GM18519 (cell line): Measurements from ENCODE around the gene PUM1.
"Not testable (repeated sequence)": the region's sequence is repeated elsewhere in the genome, so short reads cannot be mapped to it uniquely, and the experiment has no call there.

Source experiments
- ATAC-seq: cut with Tn5 transposase; IDR thresholded peaks from one replicate; pipeline ENCODE4 v1.9.1; 2021; ENCODE audit warnings: mild to moderate bottlenecking, moderate library complexity; ENCODE audit not compliant: unreplicated experiment, low FRiP score

Gene PUM1

DNA sequence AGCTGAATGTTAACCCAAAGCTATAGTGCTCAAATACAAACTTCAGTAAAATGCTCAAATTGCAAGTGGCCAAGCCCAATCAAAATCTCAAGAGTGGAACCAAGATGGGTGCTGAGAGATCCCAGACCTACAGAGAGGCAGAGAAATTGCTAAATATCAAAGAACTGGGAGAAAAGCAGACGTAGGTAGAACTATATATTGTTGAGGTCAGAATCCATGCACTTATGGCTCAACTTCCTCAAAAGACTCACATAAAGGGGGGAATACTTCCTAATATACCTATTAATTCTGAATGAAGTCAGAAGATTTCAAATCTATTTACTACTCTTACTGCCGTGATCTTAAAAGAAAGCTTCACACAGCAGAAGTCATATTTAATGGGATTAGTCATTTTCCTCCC, 65.2 kb downstream of the PUM1 start:
- ATAC-seq, result no peak

- no peak for ATAC-seq
Observed at GRCh38 chr1:30998887-30999286, 66.6 kb downstream of the PUM1 start.

GRCh38 chr1:30998171-30998570, 67.3 kb downstream of the PUM1 start:
- ATAC-seq, result no peak

DNA sequence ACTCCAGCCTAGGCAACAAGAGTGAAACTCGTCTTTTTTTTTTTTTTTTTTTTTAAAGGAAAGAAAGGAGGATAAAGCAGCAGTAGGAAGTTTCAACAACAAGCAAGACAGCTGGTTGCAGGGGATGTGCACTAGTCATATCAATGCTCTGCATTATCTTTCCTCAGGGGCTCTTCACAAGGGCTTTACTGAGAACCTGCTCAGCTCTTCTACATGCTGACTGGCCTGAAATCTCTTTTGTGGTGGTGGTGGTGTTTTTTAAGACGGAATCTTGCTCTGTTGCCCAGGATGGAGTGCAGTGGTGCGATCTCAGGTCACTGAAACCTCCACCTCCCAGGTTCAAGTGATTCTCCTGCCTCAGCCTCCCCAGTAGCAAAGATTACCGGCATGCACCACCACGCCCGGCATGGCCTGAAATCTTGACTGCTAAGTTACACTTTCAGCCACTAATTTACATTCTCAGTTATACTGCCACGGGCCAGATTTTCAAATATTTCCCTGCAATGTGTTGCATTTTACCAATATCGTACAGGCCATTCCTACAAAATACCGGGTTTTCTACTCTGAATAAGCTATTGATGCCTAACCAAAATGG, 68.0 kb downstream of the PUM1 start:
- ATAC-seq, result no peak

DNA sequence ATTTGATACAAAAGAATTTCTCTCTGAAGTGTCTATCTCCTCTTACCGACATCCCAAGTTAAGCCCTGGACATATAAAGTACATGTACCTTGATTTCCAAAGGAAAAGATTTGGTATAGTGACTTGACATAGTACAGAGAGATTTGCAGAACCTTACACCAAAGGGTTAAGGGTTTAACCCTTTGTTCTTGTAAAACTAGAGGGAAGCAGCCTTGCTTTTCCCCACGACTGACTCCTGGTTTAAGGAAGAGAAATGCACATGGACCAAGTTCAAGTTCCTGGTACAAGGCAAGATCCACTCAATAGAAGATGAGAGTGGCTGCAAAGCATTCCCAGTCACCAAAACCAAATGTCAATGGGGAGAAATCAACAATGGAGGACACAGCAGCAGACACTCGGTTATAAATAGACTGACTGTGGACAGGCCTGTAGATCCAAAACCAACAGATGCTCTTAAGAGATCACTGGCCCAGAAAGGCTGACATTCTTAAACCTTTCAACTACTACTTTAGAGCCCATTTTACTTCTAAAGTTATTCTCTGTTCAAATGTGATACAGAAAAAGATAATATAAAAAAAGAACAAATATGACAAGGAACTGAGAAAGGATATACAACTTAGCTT, 69.4 kb downstream of the PUM1 start:
- ATAC-seq, result no peak

- ATAC-seq, result no peak
Observed at GRCh38 chr1:30991862-30992606, 73.5 kb downstream of the PUM1 start.

DNA sequence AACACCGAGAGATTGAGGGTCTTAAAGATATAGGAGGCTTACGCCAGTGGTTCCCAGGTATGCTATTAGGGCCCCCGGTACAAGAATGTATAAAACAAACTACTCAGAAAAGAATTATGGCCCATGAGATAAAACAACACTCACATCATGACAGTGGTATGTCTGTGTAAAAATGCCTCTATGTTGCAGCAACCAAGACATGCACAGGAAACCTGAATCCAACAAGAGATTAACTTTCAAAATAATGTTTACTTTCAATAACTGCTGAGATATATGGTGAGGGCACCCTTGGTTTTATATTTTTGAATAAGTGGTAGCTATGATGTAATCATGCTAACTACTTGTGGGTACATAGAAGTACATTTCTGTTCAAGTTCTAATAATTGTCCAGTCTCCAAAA, 74.9 kb downstream of the PUM1 start:
- no peak for ATAC-seq

- no peak for ATAC-seq
Observed at GRCh38 chr1:30988045-30988444, 77.5 kb downstream of the PUM1 start.

DNA sequence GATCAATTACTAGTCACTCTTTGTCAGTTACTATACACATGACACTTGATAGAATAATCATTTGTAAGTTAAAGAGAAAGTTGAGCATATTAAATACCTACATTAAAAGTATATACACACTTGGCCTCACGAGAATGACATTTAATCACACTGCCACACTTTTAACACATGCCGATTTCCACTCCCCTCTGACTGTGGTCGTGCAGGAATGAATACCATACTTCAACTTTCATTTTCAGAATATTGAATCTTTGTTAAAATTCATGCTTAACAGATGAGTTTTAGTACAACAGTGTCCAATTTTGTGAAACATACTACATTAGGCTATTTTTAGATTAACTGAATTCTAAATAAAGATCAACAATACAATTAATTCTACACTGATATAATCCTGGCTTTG, 78.8 kb downstream of the PUM1 start:
- no peak for ATAC-seq

GRCh38 chr1:30984991-30985503, 80.5 kb downstream of the PUM1 start:
- no peak for ATAC-seq

DNA sequence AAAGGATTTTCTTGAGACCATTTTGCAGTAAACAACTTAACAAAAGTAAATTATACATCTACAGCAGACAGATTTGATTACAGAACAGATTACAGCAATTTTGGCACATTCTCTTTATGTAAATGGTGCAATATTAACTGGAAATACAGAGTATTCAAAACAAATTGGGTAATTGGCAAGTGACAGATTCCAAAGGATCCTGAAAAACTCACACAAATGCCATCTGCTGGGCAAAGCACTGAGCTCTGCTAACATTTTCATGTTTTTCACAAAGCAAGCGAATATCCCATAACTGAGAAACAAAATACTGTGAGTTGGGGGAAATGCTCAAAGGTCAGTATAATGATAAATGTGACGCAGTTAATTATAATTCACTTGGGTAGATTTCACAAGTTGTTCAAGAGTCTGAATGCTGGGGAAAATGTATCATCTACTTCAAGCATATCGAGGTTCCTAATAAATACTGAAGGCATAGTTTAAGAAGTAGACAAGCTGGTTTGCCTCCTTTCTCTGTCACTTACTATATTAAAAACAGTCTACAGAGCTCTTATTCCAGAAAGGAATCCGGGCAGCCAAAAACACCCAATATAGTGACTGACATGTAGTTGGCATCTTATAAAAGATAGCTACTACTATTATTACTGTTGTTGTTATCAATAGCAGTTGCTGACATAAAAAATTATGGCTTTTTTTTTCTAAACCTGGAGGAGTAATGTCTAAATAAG, 81.2 kb downstream of the PUM1 start:
- ATAC-seq, result no peak

DNA sequence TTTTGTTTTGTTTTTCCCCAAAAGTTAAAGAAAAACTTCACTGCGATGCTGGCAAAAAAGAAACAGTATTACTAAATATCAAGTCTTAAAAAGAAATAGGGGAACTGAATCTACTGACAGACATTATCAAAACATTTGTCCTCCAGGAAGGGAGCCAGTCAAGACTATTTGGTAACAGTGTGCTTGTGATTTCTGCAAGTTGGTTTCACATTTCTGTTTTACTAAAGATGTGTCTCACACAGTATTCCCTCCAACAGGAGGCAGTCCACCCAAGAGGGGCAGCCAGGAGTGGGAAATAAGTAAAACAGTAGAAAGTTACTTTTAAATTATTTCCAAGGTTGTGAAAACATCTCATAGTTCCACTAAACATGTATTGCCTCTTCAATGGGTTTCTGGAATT, 82.6 kb downstream of the PUM1 start:
- no peak for ATAC-seq

- ATAC-seq, result no peak
Observed at GRCh38 chr1:30982431-30982830, 83.1 kb downstream of the PUM1 start.

DNA sequence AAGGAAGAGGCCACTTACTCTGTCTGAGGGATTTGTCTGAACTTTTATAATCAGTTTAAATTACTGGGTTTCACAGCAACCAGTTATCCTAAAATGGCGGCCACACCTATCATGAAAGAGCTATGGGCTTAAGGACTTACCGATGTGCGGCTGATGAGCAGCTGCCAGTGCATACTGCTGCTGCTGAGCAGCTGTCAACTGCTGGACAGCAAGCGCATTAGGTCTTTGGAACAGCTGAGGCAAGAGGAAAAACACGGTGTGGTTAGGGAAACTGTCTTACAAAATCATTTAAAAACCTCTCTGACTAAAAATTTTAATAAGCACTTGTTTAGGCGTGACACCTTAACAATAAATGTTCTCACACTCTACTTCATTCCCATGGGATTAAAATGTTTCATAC, 84.3 kb downstream of the PUM1 start:
- no peak for ATAC-seq

- ATAC-seq, result no peak
Observed at GRCh38 chr1:30977511-30977910, 88.0 kb downstream of the PUM1 start.

DNA sequence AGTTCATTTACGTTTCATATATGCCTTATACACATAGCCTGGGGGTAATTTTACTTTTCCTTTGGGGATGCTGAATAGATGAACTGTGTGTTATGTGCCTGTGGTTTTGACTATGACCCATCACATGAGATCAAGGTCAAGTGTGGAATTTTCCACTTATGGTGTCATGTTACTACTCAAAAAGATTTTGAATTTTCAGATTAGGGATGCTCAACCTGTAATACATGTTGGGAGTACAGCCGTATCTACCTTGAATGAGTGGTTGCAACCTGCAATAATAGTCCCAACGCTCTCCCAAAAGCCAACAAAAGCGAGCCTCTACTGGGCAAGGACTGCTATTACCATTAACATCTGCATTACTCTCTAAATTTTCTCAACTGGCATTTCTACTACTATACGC, 88.4 kb downstream of the PUM1 start:
- ATAC-seq, result no peak

GRCh38 chr1:30976143-30976542, 89.4 kb downstream of the PUM1 start:
- no peak for ATAC-seq

DNA sequence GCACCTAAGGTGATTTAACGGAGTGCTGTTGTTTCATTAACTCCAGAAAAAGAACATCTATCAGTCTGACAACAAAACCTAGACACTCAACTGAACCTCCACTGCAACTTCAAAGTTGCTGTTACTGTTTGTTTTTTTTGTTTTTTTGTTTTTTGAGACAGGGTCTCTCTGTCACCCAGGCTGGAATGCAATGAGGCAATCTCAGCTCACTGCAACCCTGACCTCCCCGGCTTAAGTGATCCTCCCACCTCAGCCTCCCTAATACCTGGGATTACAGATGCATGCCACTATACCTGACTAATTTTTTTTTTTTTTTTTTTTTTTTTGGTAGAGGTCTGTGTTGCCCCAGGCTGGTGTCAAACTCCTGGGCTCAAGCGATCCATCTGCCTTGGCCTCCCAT, 90.3 kb downstream of the PUM1 start:
- ATAC-seq, result no peak

DNA sequence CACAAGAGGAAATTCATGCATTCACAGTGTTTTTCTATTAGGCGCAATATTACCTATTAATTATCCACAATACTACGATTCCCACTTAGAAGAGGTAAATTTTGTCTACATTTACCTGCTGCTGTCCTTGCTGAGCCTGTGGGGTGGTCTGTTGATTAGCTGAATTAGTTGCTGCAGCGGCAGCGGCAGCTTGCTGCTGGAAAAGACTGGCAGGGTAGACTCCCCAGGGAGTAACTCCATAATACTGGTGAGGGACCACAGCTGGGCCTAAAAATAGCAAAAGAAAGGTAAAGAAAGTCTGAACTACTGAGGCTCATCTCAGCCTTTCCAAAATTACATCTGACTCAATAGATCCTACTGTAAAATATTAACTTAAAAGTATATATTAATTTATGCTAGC, 91.0 kb downstream of the PUM1 start:
- ATAC-seq, result no peak

- not testable (repeated sequence) for ATAC-seq
Observed at GRCh38 chr1:30972349-30972748, 93.2 kb downstream of the PUM1 start.

DNA sequence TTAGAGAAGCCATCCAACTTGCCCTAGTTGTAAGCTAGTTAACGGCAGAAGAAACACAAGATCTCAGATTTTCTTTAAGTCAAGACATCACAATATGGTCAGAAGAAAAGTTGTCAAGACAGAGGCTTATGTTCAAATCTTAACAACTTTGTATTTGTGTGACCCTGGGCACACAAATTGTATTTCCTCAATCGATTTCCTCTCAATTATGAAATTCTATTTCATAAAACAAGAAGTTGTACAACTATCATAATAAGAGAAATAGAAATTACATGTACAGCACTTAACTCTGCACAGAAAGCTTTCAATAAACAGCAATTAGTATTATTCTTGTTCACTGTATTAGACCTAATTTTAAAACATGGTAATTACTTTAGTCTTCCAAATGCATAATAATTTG, 94.0 kb downstream of the PUM1 start:
- ATAC-seq, result no peak
